ENCODE data around the gene SNX10.

The SNX10 gene

DNA sequence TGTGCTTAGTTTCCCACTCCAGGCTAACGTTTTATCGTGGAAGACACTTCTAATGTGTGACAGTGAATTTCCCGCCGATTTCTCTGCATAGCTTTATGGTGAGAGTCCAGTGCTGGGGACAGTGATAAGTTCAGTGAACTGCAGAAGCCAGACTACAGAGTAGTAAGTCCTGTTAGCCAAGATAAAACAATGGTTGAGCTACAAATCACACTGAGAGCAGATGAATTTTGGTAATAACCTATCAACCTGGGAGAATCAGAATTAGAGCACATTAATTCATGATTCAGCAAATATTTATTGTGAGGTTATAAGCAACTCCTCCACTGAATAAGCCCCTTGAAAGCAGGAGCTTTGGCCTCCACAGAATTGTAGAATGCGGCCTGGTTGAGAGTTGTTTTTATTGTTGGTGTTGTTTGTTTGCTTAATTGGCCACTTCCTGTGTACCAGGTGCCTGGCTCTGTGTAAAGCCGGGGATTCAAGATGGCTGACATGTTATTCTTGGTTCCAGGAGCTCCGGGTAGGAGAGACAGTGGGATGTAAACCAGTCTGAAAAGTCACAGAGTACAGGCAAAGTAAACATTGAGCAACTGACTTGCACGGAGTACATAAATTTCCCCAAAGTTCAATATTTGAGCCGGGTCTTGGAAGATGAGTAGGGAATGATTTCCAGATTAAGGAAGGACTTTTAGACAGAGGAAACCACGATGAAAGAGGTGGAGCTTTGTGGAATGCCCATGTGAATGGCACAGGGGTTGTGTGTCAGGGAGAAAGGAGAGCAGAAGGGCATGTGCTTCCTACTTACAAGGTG lies 112.7 kb downstream of the SNX10 start:
- DNase-seq = no peak
- H3K36me3 Mint-ChIP-seq (ENCODE audit: low read depth) = peaks cover 44% of the 10 kb centered on the region

GRCh38 chr7:26406433-26406832 lies 114.8 kb downstream of the SNX10 start:
- Mint-ChIP-seq H3K27me3 (ENCODE audit: low read depth, poor library complexity) (no peaks in the 10 kb centered on the region), H3K4me1 (peaks cover 32% of the 10 kb centered on the region), H3K36me3 (ENCODE audit: low read depth) (peaks cover 44% of the 10 kb centered on the region), H3K9me3 (peaks cover 27% of the 10 kb centered on the region), H3K4me3 (no peak overlapping the region), H3K27ac (no peak overlapping the region)
- DNase-seq = no peak
- TF ChIP-seq CTCF (IDR thresholded peaks at IDR 0.05) = no peak

More for the DNA sequence above, 112.7 kb downstream of the SNX10 start:
- Mint-ChIP-seq H3K27me3 (ENCODE audit: low read depth, poor library complexity) (no peaks in the 10 kb centered on the region), H3K4me3 (no peak overlapping the region), H3K4me1 (peaks cover 32% of the 10 kb centered on the region), H3K9me3 (peaks cover 27% of the 10 kb centered on the region), H3K27ac (peak overlapping the region; percentile 77)
- TF ChIP-seq CTCF (IDR thresholded peaks at IDR 0.05) = no peak

- peaks cover 32% of the 10 kb centered on the region for H3K36me3 Mint-ChIP-seq (ENCODE audit: low read depth)
- no peak overlapping the region for H3K4me3 Mint-ChIP-seq
- no peaks in the 10 kb centered on the region for H3K27me3 Mint-ChIP-seq (ENCODE audit: low read depth, poor library complexity)
- no peak for DNase-seq
- H3K27ac Mint-ChIP-seq = no peak overlapping the region
- H3K4me1 Mint-ChIP-seq = peaks cover 37% of the 10 kb centered on the region
- no peak for TF ChIP-seq CTCF (IDR thresholded peaks at IDR 0.05)
- H3K9me3 Mint-ChIP-seq = peaks cover 27% of the 10 kb centered on the region
Measured at GRCh38 chr7:26409661-26410547, 118.2 kb downstream of the SNX10 start.

DNA sequence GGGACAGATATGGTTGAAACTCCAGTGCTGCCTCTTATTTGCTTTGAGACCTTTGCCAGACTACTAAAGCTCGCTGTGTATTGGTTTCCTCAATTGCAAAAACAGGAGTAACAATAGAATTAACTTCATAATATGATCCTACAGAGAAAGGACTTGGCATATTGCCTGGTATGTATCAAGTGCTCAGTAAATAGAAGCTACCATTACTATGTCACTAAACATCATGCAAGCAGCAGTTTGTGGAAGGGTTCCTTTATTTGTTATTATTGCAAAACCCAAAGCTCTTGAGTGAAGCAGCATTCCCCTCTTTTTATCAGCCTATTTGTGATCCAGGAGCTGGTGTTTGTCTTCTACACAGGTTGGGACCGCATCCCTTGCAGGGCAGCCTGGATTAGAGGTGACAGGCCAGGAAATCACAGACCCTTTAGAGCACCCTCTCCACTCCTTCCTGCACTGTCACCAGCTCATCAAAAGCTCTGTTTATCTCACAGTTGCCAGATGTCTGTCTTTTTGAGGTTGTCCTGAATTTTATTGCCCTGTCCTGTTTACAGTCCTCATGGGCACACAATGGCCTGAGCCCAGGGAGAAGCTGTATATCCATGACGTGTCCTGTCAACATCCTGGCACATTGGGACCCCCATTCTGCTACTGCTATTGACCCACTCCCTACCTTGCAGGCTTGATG lies 121.5 kb downstream of the SNX10 start:
- Mint-ChIP-seq H3K4me3 (no peak overlapping the region), H3K27me3 (ENCODE audit: low read depth, poor library complexity) (no peaks in the 10 kb centered on the region), H3K9me3 (no peaks in the 10 kb centered on the region), H3K36me3 (ENCODE audit: low read depth) (peaks cover 4% of the 10 kb centered on the region), H3K4me1 (peaks cover 48% of the 10 kb centered on the region), H3K27ac (peak overlapping the region; percentile 95)
- DNase-seq = no peak
- no peak for TF ChIP-seq CTCF (IDR thresholded peaks at IDR 0.05)

GRCh38 chr7:26416004-26416403 lies 124.3 kb downstream of the SNX10 start:
- no peak for DNase-seq
- Mint-ChIP-seq H3K27me3 (ENCODE audit: low read depth, poor library complexity) (no peaks in the 10 kb centered on the region), H3K27ac (no peak overlapping the region), H3K4me3 (no peak overlapping the region), H3K4me1 (peaks cover 54% of the 10 kb centered on the region), H3K9me3 (no peaks in the 10 kb centered on the region), H3K36me3 (ENCODE audit: low read depth) (no peaks in the 10 kb centered on the region)
- no peak for TF ChIP-seq CTCF (IDR thresholded peaks at IDR 0.05)

Measured in nephron progenitor cell (in vitro differentiated cells).